Loucy (cell line): ENCODE data around the gene IFT52.

Experiments
- H2AFZ ChIP-seq: fragments of 200-600 bp; sonication (generic); 2 replicates; pipeline ENCODE4 v1.6.0; 2016; ENCODE audit warnings: antibody characterized with exemption, mild to moderate bottlenecking, low read length, moderate library complexity
- H3F3A ChIP-seq: fragments of 200-600 bp; 2 replicates; pipeline ENCODE4 v1.6.0; 2016; ENCODE audit warnings: antibody characterized with exemption, low read depth, mild to moderate bottlenecking
- H3K27me3 ChIP-seq: fragments of 200-600 bp; sonication (generic); 2 replicates; pipeline ENCODE4 v1.6.1; 2014; ENCODE audit warnings: low read length, mild to moderate bottlenecking; ENCODE audit not compliant: insufficient read depth, poor library complexity, severe bottlenecking
- H3K36me3 ChIP-seq: fragments of 200-600 bp; sonication (generic); 2 replicates; pipeline ENCODE4 v1.6.1; 2016; ENCODE audit warnings: low read length; ENCODE audit not compliant: insufficient read depth
- H3K4me1 ChIP-seq: fragments of 200-600 bp; sonication (generic); 2 replicates; pipeline ENCODE4 v1.5.1; 2014; ENCODE audit warnings: low read length, mild to moderate bottlenecking; ENCODE audit not compliant: insufficient read depth, poor library complexity, severe bottlenecking
- H3K4me2 ChIP-seq: fragments of 200-600 bp; sonication (generic); 2 replicates; pipeline ENCODE4 v1.6.0; 2014; ENCODE audit warnings: antibody characterized with exemption, low read length, low read depth, mild to moderate bottlenecking; ENCODE audit not compliant: poor library complexity, severe bottlenecking
- H3K4me3 ChIP-seq: fragments of 200-600 bp; sonication (generic); 2 replicates; pipeline ENCODE4 v1.5.1; 2014; ENCODE audit warnings: low read length, mild to moderate bottlenecking, mixed read lengths; ENCODE audit not compliant: poor library complexity, severe bottlenecking
- H3K79me2 ChIP-seq: fragments of 200-600 bp; sonication (generic); 2 replicates; pipeline ENCODE4 v1.6.1; 2014; ENCODE audit warnings: low read length; ENCODE audit not compliant: insufficient read depth
- H3K9ac ChIP-seq: fragments of 200-600 bp; sonication (generic); 2 replicates; pipeline ENCODE4 v1.6.0; 2014; ENCODE audit warnings: mild to moderate bottlenecking, low read depth, low read length, moderate library complexity; ENCODE audit not compliant: poor library complexity, severe bottlenecking
- H3K9me2 ChIP-seq: fragments of 200-600 bp; sonication (generic); replicated peaks from 2 replicates; pipeline ENCODE4 v1.6.1; 2016; ENCODE audit warnings: low read depth, low read length, mixed read lengths
- H3K9me3 ChIP-seq: fragments of 200-600 bp; sonication (generic); 2 replicates; pipeline ENCODE4 v1.6.1; 2014; ENCODE audit warnings: mild to moderate bottlenecking, antibody characterized with exemption, low read length, low read depth; ENCODE audit not compliant: insufficient read depth
- H4K20me1 ChIP-seq: fragments of 200-600 bp; sonication (generic); 2 replicates; pipeline ENCODE4 v1.6.0; 2014; ENCODE audit warnings: antibody characterized with exemption, low read length, mild to moderate bottlenecking; ENCODE audit not compliant: insufficient read depth, poor library complexity, severe bottlenecking
- CTCF ChIP-seq: fragments of 200-600 bp; sonication (generic); conservative IDR thresholded peaks from 2 replicates; pipeline ENCODE4 v1.5.1; 2014; ENCODE audit warnings: mild to moderate bottlenecking, antibody characterized with exemption, low read length
- EZH2phosphoT487 ChIP-seq: fragments of 200-600 bp; IDR thresholded peaks from 2 replicates; pipeline ENCODE4 v1.6.1; 2018; ENCODE audit warnings: antibody characterized with exemption, mild to moderate bottlenecking, moderate library complexity, borderline replicate concordance

IFT52 gene

GRCh38 chr20:43550456-43550855 lies 40.3 kb upstream of the IFT52 start:
- Histone ChIP-seq H3K9me3 (no peaks in the 10 kb centered on the region), H3K4me1 (no peaks in the 10 kb centered on the region), H3K4me2 (no peak overlapping the region), H3K9ac (no peak overlapping the region), H4K20me1 (no peaks in the 10 kb centered on the region), H3K4me3 (no peak overlapping the region), H3K27me3 (no peaks in the 10 kb centered on the region), H2AFZ (no peak overlapping the region), H3K36me3 (no peaks in the 10 kb centered on the region), H3K9me2 (no peaks in the 10 kb centered on the region), H3K79me2 (no peaks in the 10 kb centered on the region), H3F3A (no peaks in the 10 kb centered on the region)
- TF ChIP-seq CTCF: no peak
- TF ChIP-seq EZH2phosphoT487: no peak

GRCh38 chr20:43554369-43554768 lies 36.4 kb upstream of the IFT52 start:
- no peak overlapping the region for H3K4me3 ChIP-seq

GRCh38 chr20:43558412-43559146 lies 32.2 kb upstream of the IFT52 start, which contains the start of gene SGK2:
SGK2 (plus strand) TSS chr20:43559027; CDS start chr20:43566496, 7,469 bp downstream.
- H3K4me1 ChIP-seq: peaks cover 4% of the 10 kb centered on the region
- no peak within 1 kb of the TSS for H3K4me3 ChIP-seq
- no peaks in the 10 kb centered on the region for H3K27me3 ChIP-seq
- H3K79me2 ChIP-seq: no peaks in the 10 kb centered on the region
- no peaks in the 10 kb centered on the region for H3K9me3 ChIP-seq
- no peak within 1 kb of the TSS for H3K9ac ChIP-seq
- H3F3A ChIP-seq: no peaks in the 10 kb centered on the region
- no peaks in the 10 kb centered on the region for H3K9me2 ChIP-seq
- TF ChIP-seq CTCF (no peak), EZH2phosphoT487 (no peak)
- H3K4me2 ChIP-seq: no peak within 1 kb of the TSS
- no peak within 1 kb of the TSS for H2AFZ ChIP-seq
- H3K36me3 ChIP-seq: no peaks in the 10 kb centered on the region
- no peaks in the 10 kb centered on the region for H4K20me1 ChIP-seq

More at GRCh38 chr20:43554369-43554768, 36.4 kb upstream of the IFT52 start:
- no peak for TF ChIP-seq CTCF
- no peak for TF ChIP-seq EZH2phosphoT487
- H3F3A ChIP-seq: no peaks in the 10 kb centered on the region
- H3K9me2 ChIP-seq: no peaks in the 10 kb centered on the region
- H3K36me3 ChIP-seq: no peaks in the 10 kb centered on the region
- H2AFZ ChIP-seq: no peak overlapping the region
- H3K4me1 ChIP-seq: peaks cover 4% of the 10 kb centered on the region
- no peaks in the 10 kb centered on the region for H3K79me2 ChIP-seq
- H4K20me1 ChIP-seq: no peaks in the 10 kb centered on the region
- no peak overlapping the region for H3K4me2 ChIP-seq
- H3K27me3 ChIP-seq: no peaks in the 10 kb centered on the region
- no peak overlapping the region for H3K9ac ChIP-seq
- no peaks in the 10 kb centered on the region for H3K9me3 ChIP-seq
